HEK293 (cell line): ENCODE results near the gene PTPRJ.

Experiments used
- CTCF ChIA-PET: fragments of 350-600 bp; formaldehyde crosslinking; extraction: SDS; loops from one replicate; lab custom pipeline; 2021; ENCODE audit warnings: antibody characterized with exemption; lab: Yijun Ruan, JAX
- POLR2A ChIA-PET: fragments of 300-600 bp; formaldehyde crosslinking; extraction: SDS; loops from one replicate; lab custom pipeline; 2020; ENCODE audit warnings: antibody characterized with exemption, inconsistent platforms; lab: Yijun Ruan, JAX
- H3K27ac ChIP-seq: fragments of 200-500 bp; sonication (Bioruptor generic); 2 replicates; pipeline ENCODE4 v1.5.1; 2014; ENCODE audit warnings: low read depth, low read length, control low read depth, inconsistent platforms; ENCODE audit errors: extremely low read depth
- H3K36me3 ChIP-seq, 2 experiments: fragments of 200-500 bp in 1 of 2; sonication (Bioruptor generic) in 1 of 2; 1 replicate in 1 of 2; 2 replicates in 1 of 2; pipeline ENCODE4 v1.5.1; 2014 to 2017; ENCODE audit warnings: inconsistent platforms in 2 of 2, low read length in 2 of 2; ENCODE audit not compliant: control insufficient read depth in 2 of 2, insufficient read depth in 1 of 2
- H3K4me1 ChIP-seq: fragments of 200-500 bp; sonication (Bioruptor generic); 2 replicates; pipeline ENCODE4 v1.5.1; 2014; ENCODE audit warnings: mild to moderate bottlenecking, low read length, inconsistent platforms; ENCODE audit not compliant: control insufficient read depth, insufficient read depth
- H3K4me3 ChIP-seq: 2 replicates; pipeline ENCODE4 v1.5.1; 2011; ENCODE audit warnings: low read depth, mild to moderate bottlenecking, control low read depth, low read length, moderate library complexity
- H3K9me3 ChIP-seq: fragments of 200-500 bp; sonication (Bioruptor generic); 2 replicates; pipeline ENCODE4 v1.5.1; 2014; ENCODE audit warnings: low read depth, low read length, inconsistent platforms; ENCODE audit not compliant: control insufficient read depth, insufficient read depth
- GLI4 ChIP-seq: fragments of 450-650 bp; formaldehyde crosslinking; IDR thresholded peaks from 2 replicates; pipeline ENCODE4 v1.5.1; 2016; ENCODE audit warnings: missing biosample characterization, missing genetic modification characterization
- GLIS2 ChIP-seq: fragments of 450-650 bp; formaldehyde crosslinking; IDR thresholded peaks from 2 replicates; pipeline ENCODE4 v1.5.1; 2016; ENCODE audit warnings: missing biosample characterization, missing genetic modification characterization
- HOXD13 ChIP-seq: sonication (generic); formaldehyde crosslinking; IDR thresholded peaks from 2 replicates; pipeline ENCODE4 v1.8.0; 2022; ENCODE audit warnings: missing genetic modification reagents, borderline replicate concordance
- KLF7 ChIP-seq: fragments of 450-650 bp; formaldehyde crosslinking; IDR thresholded peaks from 2 replicates; pipeline ENCODE4 v1.5.1; 2016; ENCODE audit warnings: missing biosample characterization, missing genetic modification characterization, borderline replicate concordance
- ZBTB20 ChIP-seq: fragments of 450-650 bp; formaldehyde crosslinking; IDR thresholded peaks from 2 replicates; pipeline ENCODE4 v1.5.1; 2016; ENCODE audit warnings: missing biosample characterization, missing genetic modification characterization
- ZFP3 ChIP-seq: fragments of 450-650 bp; formaldehyde crosslinking; IDR thresholded peaks from 2 replicates; pipeline ENCODE4 v1.5.1; 2016; ENCODE audit warnings: low read depth, missing biosample characterization, missing genetic modification characterization
- ZNF174 ChIP-seq: fragments of 450-650 bp; formaldehyde crosslinking; IDR thresholded peaks from 2 replicates; pipeline ENCODE4 v1.5.0; 2017; ENCODE audit warnings: missing biosample characterization, mild to moderate bottlenecking, missing genetic modification characterization
- ZNF341 ChIP-seq: fragments of 450-650 bp; formaldehyde crosslinking; IDR thresholded peaks from 2 replicates; pipeline ENCODE4; 2016; ENCODE audit warnings: low read depth, missing biosample characterization, missing genetic modification characterization
- ZNF37A ChIP-seq: fragments of 450-650 bp; IDR thresholded peaks from 2 replicates; pipeline ENCODE4 v1.5.1; 2018; ENCODE audit warnings: missing biosample characterization, missing genetic modification characterization
- ZNF394 ChIP-seq: fragments of 450-650 bp; formaldehyde crosslinking; IDR thresholded peaks from 2 replicates; pipeline ENCODE4 v1.5.1; 2016; ENCODE audit warnings: missing biosample characterization, missing genetic modification characterization, mild to moderate bottlenecking, moderate library complexity, borderline replicate concordance
- ZNF426 ChIP-seq: fragments of 450-650 bp; formaldehyde crosslinking; IDR thresholded peaks from 2 replicates; pipeline ENCODE4 v1.5.1; 2017; ENCODE audit warnings: missing biosample characterization, missing genetic modification characterization, mild to moderate bottlenecking, inconsistent platforms, moderate library complexity
- ZNF433 ChIP-seq: fragments of 450-650 bp; formaldehyde crosslinking; IDR thresholded peaks from 2 replicates; pipeline ENCODE4 v1.5.1; 2016; ENCODE audit warnings: missing biosample characterization, missing genetic modification characterization, low read depth
- ZNF501 ChIP-seq: fragments of 450-650 bp; formaldehyde crosslinking; IDR thresholded peaks from 2 replicates; pipeline ENCODE4 v1.5.1; 2016; ENCODE audit warnings: missing biosample characterization, missing genetic modification characterization
- ZNF561 ChIP-seq: fragments of 450-650 bp; IDR thresholded peaks from 2 replicates; pipeline ENCODE4 v1.5.1; 2018; ENCODE audit warnings: missing biosample characterization, missing genetic modification characterization, borderline replicate concordance
- ZNF624 ChIP-seq: fragments of 450-650 bp; formaldehyde crosslinking; IDR thresholded peaks from 2 replicates; pipeline ENCODE4 v1.5.1; 2017; ENCODE audit warnings: missing biosample characterization, missing genetic modification characterization
- ZNF654 ChIP-seq: fragments of 450-650 bp; formaldehyde crosslinking; IDR thresholded peaks from 2 replicates; pipeline ENCODE4 v1.5.1; 2016; ENCODE audit warnings: low read depth, missing biosample characterization, missing genetic modification characterization
- ZNF791 ChIP-seq: fragments of 450-650 bp; formaldehyde crosslinking; IDR thresholded peaks from 2 replicates; pipeline ENCODE4 v1.5.1; 2016; ENCODE audit warnings: missing biosample characterization, missing genetic modification characterization
- ZSCAN23 ChIP-seq: fragments of 450-650 bp; formaldehyde crosslinking; IDR thresholded peaks from 2 replicates; pipeline ENCODE4 v1.5.1; 2016; ENCODE audit warnings: missing biosample characterization, missing genetic modification characterization
- ZSCAN30 ChIP-seq: fragments of 450-650 bp; IDR thresholded peaks from 2 replicates; pipeline ENCODE4 v1.5.1; 2018; ENCODE audit warnings: missing biosample characterization, mild to moderate bottlenecking, missing genetic modification characterization, moderate library complexity
- ZXDB ChIP-seq: fragments of 450-650 bp; formaldehyde crosslinking; IDR thresholded peaks from 2 replicates; pipeline ENCODE4 v1.5.1; 2016; ENCODE audit warnings: missing biosample characterization, missing genetic modification characterization
- TF ChIP-seq, protein P1 (sequence below): fragments of 450-650 bp; formaldehyde crosslinking; IDR thresholded peaks from 2 replicates; pipeline ENCODE4 v1.5.1; 2016; ENCODE audit warnings: missing biosample characterization, missing genetic modification characterization
- TF ChIP-seq, protein P2 (sequence below): fragments of 450-650 bp; formaldehyde crosslinking; IDR thresholded peaks from 2 replicates; pipeline ENCODE4 v1.5.1; 2017; ENCODE audit warnings: missing biosample characterization, missing genetic modification characterization
- TF ChIP-seq, protein P3 (sequence below): fragments of 450-650 bp; formaldehyde crosslinking; IDR thresholded peaks from 2 replicates; pipeline ENCODE4 v1.5.1; 2016; ENCODE audit warnings: missing biosample characterization, missing genetic modification characterization
- TF ChIP-seq, protein P4 (sequence below): fragments of 450-650 bp; formaldehyde crosslinking; IDR thresholded peaks from 2 replicates; pipeline ENCODE4 v1.5.1; 2016; ENCODE audit warnings: missing biosample characterization, missing genetic modification characterization
- TF ChIP-seq, protein P5 (sequence below): IDR thresholded peaks from 2 replicates; pipeline ENCODE4 v1.6.1; 2011; ENCODE audit warnings: mild to moderate bottlenecking, low read depth, low read length, borderline replicate concordance
- TF ChIP-seq, protein P6 (sequence below): fragments of 450-650 bp; formaldehyde crosslinking; IDR thresholded peaks from 2 replicates; pipeline ENCODE4 v1.5.1; 2016; ENCODE audit warnings: missing biosample characterization, missing genetic modification characterization

PTPRJ gene

DNA sequence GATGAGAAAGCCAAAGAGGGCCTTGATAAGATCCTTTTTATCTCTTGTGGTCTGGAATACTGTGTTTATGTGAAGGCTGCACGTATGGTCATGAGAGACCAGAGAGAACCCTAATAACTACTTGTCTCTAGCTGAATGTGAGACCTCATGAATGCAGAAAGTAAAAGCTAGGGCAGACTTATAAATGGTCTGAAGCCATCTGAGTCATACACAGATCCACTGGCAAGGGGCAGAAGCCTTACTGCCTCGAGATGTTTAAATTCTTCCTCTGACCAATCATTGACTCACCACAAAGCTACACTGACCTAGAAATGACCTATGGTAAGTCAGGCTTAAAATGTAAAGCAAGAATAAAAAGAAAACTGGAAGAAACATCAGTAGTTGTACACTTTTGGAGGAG is 213.5 kb downstream of the PTPRJ start (continued):
- no peak for TF ChIP-seq ZNF433
- TF ChIP-seq, protein P1, sequence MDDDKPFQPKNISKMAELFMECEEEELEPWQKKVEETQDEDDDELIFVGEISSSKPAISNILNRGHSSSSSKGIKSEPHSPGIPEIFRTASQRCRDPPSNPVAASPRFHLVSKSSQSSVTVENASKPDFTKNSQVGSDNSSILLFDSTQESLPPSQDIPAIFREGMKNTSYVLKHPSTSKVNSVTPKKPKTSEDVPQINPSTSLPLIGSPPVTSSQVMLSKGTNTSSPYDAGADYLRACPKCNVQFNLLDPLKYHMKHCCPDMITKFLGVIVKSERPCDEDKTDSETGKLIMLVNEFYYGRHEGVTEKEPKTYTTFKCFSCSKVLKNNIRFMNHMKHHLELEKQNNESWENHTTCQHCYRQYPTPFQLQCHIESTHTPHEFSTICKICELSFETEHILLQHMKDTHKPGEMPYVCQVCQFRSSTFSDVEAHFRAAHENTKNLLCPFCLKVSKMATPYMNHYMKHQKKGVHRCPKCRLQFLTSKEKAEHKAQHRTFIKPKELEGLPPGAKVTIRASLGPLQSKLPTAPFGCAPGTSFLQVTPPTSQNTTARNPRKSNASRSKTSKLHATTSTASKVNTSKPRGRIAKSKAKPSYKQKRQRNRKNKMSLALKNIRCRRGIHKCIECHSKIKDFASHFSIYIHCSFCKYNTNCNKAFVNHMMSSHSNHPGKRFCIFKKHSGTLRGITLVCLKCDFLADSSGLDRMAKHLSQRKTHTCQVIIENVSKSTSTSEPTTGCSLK: no peak
- no peak for TF ChIP-seq KLF7 (tag by site-specific recombination)
- TF ChIP-seq ZBTB20: no peak
- TF ChIP-seq GLI4: no peak
- TF ChIP-seq ZSCAN23 (tag by site-specific recombination): no peak
- no peak for TF ChIP-seq ZSCAN30 (tag by site-specific recombination)
- no peak for TF ChIP-seq ZNF341 (tag by site-specific recombination)
- TF ChIP-seq HOXD13 (CRISPR knock-in tag): no peak

DNA sequence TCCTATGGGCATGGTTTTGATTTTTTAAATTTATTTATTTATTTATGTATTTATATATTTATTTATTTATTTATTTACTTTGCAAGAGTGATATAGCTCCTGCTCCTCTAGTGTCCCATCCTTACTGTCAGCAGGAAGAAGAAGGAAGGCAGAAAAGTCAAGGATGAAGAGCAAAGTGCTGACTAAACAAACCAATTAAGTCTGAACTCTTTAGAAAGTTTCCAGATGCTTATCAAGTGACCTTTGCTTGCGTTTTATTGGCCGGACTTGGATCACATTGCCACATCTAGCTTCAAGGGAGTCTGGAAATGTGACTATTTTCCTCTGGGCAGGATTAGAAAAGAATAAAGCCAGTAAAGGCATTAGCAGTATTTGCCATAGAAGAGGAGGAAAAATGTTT is 227.5 kb downstream of the PTPRJ start:
- Histone ChIP-seq H3K9me3 (no peaks in the 10 kb centered on the region), H3K27ac (no peak overlapping the region), H3K36me3 (no peaks in the 10 kb centered on the region)
- CTCF ChIA-PET: no interaction called here
- TF ChIP-seq ZNF791 (tag by site-specific recombination) (no peak), ZNF426 (peak; percentile 23; the same call in 1 of the 2 replicates)
- TF ChIP-seq, all 188 proteins: peak for 1
- H3K4me3 ChIP-seq: no peak overlapping the region
- POLR2A ChIA-PET: no interaction called here
- H3K4me1 ChIP-seq: no peaks in the 10 kb centered on the region

DNA sequence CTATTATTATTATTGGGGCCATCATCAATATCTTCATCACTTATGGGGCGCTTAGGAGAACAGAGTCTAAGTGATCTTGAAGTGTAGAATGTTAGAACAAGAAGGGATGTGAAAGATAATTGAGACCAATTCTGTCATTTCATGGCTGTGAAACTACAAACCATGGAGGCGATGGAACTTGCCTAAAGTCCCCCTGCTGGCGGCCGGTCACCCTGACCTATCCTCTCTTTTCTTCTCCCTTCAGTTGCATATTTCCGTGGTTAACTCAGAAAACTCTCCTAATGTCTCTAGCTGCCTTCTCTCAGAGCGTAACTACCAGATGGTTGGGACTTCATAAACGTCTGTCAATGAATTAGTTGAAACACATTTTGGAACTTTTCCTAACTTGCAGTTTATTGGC is 229.7 kb downstream of the PTPRJ start:
- TF ChIP-seq ZNF501 (tag by site-specific recombination) (no peak), ZNF394 (tag by site-specific recombination) (no peak), ZNF561 (no peak), ZNF624 (tag by site-specific recombination) (no peak), ZNF174 (tag by site-specific recombination) (no peak), ZBTB20 (no peak), ZNF37A (tag by site-specific recombination) (no peak), GLIS2 (no peak), ZFP3 (tag by site-specific recombination) (no peak), GLI4 (no peak), ZXDB (no peak), ZNF654 (tag by site-specific recombination) (no peak)
- TF ChIP-seq, protein P2, sequence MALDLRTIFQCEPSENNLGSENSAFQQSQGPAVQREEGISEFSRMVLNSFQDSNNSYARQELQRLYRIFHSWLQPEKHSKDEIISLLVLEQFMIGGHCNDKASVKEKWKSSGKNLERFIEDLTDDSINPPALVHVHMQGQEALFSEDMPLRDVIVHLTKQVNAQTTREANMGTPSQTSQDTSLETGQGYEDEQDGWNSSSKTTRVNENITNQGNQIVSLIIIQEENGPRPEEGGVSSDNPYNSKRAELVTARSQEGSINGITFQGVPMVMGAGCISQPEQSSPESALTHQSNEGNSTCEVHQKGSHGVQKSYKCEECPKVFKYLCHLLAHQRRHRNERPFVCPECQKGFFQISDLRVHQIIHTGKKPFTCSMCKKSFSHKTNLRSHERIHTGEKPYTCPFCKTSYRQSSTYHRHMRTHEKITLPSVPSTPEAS: no peak
- TF ChIP-seq, protein P3, sequence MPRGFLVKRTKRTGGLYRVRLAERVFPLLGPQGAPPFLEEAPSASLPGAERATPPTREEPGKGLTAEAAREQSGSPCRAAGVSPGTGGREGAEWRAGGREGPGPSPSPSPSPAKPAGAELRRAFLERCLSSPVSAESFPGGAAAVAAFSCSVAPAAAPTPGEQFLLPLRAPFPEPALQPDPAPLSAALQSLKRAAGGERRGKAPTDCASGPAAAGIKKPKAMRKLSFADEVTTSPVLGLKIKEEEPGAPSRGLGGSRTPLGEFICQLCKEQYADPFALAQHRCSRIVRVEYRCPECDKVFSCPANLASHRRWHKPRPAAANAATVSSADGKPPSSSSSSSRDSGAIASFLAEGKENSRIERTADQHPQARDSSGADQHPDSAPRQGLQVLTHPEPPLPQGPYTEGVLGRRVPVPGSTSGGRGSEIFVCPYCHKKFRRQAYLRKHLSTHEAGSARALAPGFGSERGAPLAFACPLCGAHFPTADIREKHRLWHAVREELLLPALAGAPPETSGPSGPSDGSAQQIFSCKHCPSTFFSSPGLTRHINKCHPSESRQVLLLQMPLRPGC (tag by site-specific recombination): no peak
- TF ChIP-seq, protein P4, sequence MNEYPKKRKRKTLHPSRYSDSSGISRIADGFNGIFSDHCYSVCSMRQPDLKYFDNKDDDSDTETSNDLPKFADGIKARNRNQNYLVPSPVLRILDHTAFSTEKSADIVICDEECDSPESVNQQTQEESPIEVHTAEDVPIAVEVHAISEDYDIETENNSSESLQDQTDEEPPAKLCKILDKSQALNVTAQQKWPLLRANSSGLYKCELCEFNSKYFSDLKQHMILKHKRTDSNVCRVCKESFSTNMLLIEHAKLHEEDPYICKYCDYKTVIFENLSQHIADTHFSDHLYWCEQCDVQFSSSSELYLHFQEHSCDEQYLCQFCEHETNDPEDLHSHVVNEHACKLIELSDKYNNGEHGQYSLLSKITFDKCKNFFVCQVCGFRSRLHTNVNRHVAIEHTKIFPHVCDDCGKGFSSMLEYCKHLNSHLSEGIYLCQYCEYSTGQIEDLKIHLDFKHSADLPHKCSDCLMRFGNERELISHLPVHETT (tag by site-specific recombination): no peak
- TF ChIP-seq, protein P5, sequence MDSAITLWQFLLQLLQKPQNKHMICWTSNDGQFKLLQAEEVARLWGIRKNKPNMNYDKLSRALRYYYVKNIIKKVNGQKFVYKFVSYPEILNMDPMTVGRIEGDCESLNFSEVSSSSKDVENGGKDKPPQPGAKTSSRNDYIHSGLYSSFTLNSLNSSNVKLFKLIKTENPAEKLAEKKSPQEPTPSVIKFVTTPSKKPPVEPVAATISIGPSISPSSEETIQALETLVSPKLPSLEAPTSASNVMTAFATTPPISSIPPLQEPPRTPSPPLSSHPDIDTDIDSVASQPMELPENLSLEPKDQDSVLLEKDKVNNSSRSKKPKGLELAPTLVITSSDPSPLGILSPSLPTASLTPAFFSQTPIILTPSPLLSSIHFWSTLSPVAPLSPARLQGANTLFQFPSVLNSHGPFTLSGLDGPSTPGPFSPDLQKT: no peak
- TF ChIP-seq, protein P6, sequence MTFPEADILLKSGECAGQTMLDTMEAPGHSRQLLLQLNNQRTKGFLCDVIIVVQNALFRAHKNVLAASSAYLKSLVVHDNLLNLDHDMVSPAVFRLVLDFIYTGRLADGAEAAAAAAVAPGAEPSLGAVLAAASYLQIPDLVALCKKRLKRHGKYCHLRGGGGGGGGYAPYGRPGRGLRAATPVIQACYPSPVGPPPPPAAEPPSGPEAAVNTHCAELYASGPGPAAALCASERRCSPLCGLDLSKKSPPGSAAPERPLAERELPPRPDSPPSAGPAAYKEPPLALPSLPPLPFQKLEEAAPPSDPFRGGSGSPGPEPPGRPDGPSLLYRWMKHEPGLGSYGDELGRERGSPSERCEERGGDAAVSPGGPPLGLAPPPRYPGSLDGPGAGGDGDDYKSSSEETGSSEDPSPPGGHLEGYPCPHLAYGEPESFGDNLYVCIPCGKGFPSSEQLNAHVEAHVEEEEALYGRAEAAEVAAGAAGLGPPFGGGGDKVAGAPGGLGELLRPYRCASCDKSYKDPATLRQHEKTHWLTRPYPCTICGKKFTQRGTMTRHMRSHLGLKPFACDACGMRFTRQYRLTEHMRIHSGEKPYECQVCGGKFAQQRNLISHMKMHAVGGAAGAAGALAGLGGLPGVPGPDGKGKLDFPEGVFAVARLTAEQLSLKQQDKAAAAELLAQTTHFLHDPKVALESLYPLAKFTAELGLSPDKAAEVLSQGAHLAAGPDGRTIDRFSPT (tag by site-specific recombination): no peak
- POLR2A ChIA-PET: no interaction called here
- Histone ChIP-seq H3K36me3 (no peaks in the 10 kb centered on the region), H3K4me3 (no peak overlapping the region), H3K9me3 (no peaks in the 10 kb centered on the region), H3K27ac (no peak overlapping the region), H3K4me1 (no peaks in the 10 kb centered on the region)
- CTCF ChIA-PET: interaction anchor here (0.6 kb wide), 1 partner anchor 173 kb away, joined by 4 read pairs; no protein-coding TSS in a partner anchor
